Left colon (tissue), 2 donors: ENCODE results near the gene BCCIP. TPM values are rescaled to one million over a fixed set of nuclear protein-coding genes. Genes with fewer than 3 reads are reported as not detected.
A peak's percentile ranks its signal among the peaks of the same experiment; 100 is the strongest.

Experiments
- ATAC-seq: fragments of 200-7000 bp; cut with Tn5 transposase; one replicate; pipeline ENCODE4 v1.9.1; 2020; ENCODE audit warnings: mild to moderate bottlenecking, moderate library complexity
- DNase-seq, 2 donors: peaks; one replicate each; pipeline ENCODE4 v3.0.0-alpha.2; 2020
- intact Hi-C, 2 donors: fragments of 100-400 bp; cut with DNase I in 1 of 2; cut with micrococcal nuclease in 1 of 2; formaldehyde crosslinking; loops; one replicate each; pipeline versions ENCODE4 v1.11.2 to v1.14.0; 2022; cut with DNase I, micrococcal nuclease
- total RNA-seq, 2 donors: library from RNA; stranded (reverse); fragmentation: NEBNext Ultra II Directional; extraction: Animal tissue kit (Norgen Biotek cat#: 25700); gene quantifications; one replicate each; pipeline ENCODE4 v1.2.1, GENCODE V29; 2021
- donor health status: DM: no; HTN: no; CAD: no.
- donor health status: DM: yes; HTN: yes; CAD: no.

The BCCIP gene
- total RNA-seq, 2 donors from 2014 or later = 31.4 to 34.4 TPM

DNA sequence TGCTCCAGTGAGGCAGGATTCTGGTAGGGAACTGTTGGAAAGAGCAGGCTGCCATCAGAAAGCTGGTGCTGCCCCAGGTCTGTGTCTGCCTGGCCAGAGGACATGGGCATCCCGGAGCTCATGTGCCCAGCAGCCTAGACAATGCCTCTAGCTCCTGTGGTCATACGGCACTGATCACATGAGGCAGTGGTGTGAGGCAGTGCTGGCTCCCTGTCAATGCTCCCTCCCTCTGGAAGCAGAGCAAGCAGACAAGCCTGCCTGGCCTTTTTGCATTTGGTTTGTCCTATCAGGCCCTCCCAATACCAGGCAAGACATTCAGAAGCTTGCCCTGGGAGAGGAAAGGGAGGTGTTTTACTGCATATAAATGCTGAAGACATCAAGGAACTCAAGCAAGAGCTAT lies 28.2 kb upstream of the BCCIP start:
- no peak for DNase-seq
- intact Hi-C loops = no loop called here
- ATAC-seq = no peak

DNA sequence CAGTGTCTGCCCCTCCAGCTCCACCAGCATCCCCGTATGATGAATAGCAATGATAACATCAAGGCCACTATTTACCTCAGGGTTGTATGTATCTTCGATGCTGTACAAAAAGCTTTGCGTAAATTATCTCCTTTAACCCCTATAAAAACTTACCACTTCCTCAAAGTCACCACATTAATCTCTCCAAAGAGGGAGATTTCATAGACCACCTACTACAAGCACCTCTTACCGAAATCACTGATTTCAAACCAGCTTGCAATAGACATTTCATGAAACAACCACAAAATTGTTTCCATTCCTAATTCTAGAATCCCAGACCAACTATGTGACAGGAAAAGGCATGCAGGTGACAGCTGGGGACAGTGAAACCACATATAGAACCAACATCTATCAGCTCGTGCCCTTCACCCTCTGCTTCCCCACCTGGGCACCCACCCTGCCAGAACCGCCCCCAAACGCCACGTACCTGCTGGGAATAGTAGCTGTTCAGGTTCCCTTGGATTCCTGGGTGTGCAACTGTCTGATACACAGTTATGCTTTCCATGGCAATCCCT lies 27.6 kb upstream of the BCCIP start:
- no peak for DNase-seq
- no peak for ATAC-seq
- intact Hi-C loops = no loop called here

GRCh38 chr10:125797424-125797823 lies 25.9 kb upstream of the BCCIP start:
- intact Hi-C loops = no loop called here
- ATAC-seq = no peak
- DNase-seq = no peak

GRCh38 chr10:125797994-125798662 lies 25.2 kb upstream of the BCCIP start:
- ATAC-seq = no peak
- intact Hi-C loops = no loop called here

DNA sequence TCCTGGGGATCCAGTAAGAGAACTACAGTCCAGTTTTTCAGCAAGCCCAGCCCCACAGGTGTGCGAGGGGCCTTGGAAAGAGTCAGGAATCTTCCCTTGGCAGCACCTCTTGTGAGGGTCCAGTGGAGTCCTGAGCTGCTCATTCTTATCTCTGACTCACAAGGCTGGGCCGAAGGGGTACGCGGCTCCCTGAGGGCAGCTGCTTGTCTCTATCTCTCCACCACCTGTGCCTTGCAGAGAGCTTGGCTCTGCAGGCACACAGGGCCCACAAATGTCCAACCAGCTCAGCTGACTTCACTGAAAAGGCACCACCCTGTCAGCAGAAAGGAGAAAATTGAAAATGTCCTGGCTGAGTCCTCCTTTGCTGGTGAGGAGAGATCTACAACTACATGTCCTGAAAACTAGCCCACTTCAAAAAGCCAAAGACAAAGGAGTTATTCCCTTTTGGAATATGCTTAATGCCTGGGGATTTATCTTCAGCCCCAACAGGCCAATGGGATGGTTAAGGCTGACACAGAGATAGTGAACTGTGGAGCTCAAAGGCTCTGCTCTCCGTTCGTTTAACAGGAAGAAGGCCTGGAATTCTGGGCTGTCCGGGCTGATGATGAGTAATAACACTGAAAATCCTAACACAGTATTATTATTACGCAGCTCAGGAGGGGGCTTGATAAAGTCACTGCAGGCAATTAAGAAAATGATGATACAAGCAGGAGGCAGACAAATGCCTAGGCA lies 23.7 kb upstream of the BCCIP start:
- DNase-seq = no peak
- intact Hi-C loops = no loop called here
- no peak for ATAC-seq

More at GRCh38 chr10:125797994-125798662, 25.2 kb upstream of the BCCIP start:
- DNase-seq = no peak

- ATAC-seq = no peak
- DNase-seq = no peak
- intact Hi-C loops = no loop called here
These were observed 21.8 kb upstream of the BCCIP start for GRCh38 chr10:125801574-125801973.

GRCh38 chr10:125802131-125802530 lies 21.2 kb upstream of the BCCIP start:
- ATAC-seq (no peak), DNase-seq (no peak)
- intact Hi-C loops = no loop called here

- ATAC-seq (no peak), DNase-seq (no peak)
- intact Hi-C loops = no loop called here
These were observed 20.6 kb upstream of the BCCIP start for GRCh38 chr10:125802739-125803138.

- no peak for DNase-seq
- intact Hi-C loops = no loop called here
- ATAC-seq = no peak
These were observed 15.3 kb upstream of the BCCIP start for GRCh38 chr10:125808047-125808446.

DNA sequence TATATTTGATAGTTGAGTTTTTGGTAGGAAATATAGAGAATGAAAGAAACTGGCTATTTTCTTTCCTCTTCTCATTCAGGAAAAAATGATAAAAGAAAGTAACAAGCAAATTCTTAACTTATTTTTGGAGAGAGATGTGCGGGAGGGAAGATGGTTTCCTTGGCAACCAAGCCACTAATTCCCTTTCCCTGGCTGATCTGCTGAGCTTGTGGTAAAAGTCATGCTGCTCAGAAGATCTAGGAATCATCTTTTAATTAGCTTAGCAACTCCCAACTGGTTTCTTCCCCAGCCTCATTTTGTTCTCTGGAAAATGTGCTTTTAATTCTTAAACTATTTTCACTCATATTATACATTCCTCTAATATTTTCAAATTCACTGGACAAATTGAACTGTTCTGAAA lies 12.1 kb upstream of the BCCIP start:
- intact Hi-C loops = no loop called here
- ATAC-seq (no peak), DNase-seq (no peak)

DNA sequence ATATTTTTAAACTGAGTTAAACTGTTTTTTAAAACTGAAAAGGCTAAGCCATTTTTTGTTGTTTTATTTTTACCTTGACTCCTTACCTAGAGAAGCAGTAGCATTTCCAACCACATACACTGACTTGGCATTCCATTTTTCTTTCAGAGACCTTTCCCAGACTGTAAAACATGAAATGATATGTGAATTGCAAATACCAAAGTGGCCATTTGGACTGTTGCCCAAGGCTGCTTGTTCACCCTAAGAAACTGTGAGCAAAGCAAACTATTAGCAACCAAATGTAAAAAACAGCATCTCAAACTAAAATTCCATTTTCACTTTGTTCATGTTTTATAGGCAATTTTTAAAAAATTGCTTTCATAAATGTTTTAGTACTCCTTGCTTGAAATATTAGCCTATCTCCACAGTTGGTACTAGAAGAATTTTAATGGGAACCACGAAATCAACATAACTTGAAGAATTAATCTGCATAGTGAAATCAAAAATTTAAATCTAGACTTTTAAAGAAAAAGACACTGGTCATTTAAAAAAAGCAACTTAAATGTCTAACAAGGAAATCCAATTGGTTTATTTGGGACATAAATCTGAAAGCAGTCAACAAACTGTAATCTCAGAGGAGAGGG lies 11.1 kb upstream of the BCCIP start:
- DNase-seq (no peak), ATAC-seq (no peak)

DNA sequence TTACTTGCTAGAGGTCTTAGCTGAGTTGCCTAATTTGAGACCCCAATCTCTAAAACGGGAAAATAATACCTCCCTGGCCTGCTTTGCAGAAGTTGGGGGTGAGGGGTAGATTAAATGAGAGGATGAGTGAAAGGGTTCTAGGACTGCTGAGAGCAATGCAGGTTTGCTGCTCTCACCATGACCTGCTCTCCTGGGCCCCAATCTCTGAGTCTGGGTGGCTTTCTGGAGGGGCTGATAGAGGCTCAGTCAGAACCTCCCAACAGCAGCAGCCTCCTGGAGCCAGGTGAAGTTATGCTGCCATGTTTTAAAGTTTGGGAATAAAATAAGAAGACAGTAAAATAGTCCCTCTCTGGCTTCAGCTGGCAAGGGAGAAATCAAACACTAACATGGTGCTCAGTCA lies 7.6 kb upstream of the BCCIP start:
- ATAC-seq = no peak
- no peak for DNase-seq
- intact Hi-C loops = no loop called here

More for the DNA sequence above, 11.1 kb upstream of the BCCIP start:
- intact Hi-C loops = no loop called here

GRCh38 chr10:125816548-125816947 lies 6.8 kb upstream of the BCCIP start:
- ATAC-seq (no peak), DNase-seq (no peak)
- intact Hi-C loops = no loop called here

- ATAC-seq = peak; percentile 68
- no peak for DNase-seq
- intact Hi-C loops = no loop called here
These were observed 5.9 kb upstream of the BCCIP start for GRCh38 chr10:125817337-125817946.

DNA sequence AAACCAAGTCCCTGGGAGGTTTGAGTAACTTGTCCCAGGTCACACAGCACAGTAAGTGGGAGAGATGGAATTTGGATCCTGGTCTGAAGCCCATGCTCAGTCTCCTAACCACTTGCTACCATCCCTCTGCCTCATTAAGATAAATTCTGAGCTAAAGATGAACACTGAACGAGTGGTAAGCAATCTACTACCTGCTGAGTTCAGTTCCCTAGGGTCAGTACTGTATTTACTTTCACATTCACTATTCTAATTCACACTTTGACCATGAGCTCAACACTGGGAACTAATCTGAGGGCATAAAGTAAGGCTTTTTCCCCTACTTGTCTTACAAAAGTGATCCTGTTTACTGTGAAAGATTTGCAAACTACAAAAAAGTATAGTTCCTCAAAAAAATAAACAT lies 2.6 kb upstream of the BCCIP start:
- ATAC-seq = no peak
- intact Hi-C loops = no loop called here

GRCh38 chr10:125823663-125824251 lies 411 bp downstream of the BCCIP start:
- intact Hi-C loops = no loop called here
- peak; percentile 8 for ATAC-seq
- peak in 1 of 2 donors; percentile 28 for DNase-seq

More for the DNA sequence above, 2.6 kb upstream of the BCCIP start:
- DNase-seq = no peak

DNA sequence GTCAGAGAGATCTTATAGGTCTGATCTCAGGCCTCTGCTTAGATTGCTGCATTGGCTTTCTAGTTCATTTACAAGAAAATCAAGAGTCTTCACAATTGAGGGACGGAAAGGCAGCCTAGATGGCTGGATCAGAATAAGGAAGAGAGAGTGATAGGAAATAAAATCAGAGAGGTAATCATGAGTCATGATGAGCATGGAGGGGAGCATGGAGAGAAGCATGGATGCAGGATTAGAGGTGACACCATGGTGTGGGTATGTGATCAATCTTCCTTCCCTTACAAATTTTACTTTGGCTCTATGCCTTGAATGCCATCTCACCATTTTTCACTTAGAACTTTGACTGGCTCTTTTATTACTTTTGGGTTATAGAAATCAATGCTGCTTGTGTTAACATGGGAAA lies 1.4 kb downstream of the BCCIP start:
- ATAC-seq = no peak
- DNase-seq = no peak
- intact Hi-C loops = no loop called here

- intact Hi-C loops = no loop called here
- no peak for ATAC-seq
- no peak for DNase-seq
These were observed 3.8 kb downstream of the BCCIP start for GRCh38 chr10:125827133-125827532.

- no peak for ATAC-seq
- no peak for DNase-seq
- intact Hi-C loops = no loop called here
These were observed 5.0 kb downstream of the BCCIP start for GRCh38 chr10:125828311-125828710.
